ENCODE results near the gene ESM1.

ESM1 gene

DNA sequence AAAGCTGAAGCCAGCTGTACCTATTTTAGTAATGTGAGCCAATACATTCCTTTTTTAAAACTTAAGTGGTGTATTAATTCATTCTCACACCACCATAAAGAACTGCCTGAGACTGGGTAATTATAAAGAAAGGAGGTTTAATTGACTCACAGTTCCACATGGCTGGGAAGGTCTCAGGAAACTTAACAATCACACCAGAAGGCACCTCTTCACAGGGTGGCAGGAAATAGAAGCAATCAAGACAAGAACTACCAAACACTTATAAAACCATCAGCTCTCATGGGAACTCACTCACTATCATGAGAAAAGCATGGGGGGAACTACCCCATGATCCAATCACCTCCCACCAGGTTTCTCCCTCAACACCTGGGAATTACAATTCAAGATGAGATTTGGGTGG is 21.0 kb downstream of the ESM1 start:
- POLR2A ChIA-PET: no interaction called here
- no peak for TF ChIP-seq SP1 (IDR thresholded peaks at IDR 0.05)
- TF ChIP-seq CTBP1 (IDR thresholded peaks at IDR 0.05; ENCODE audit: borderline replicate concordance): no peak
- no peak for TF ChIP-seq SUZ12 (IDR thresholded peaks at IDR 0.05)
- TF ChIP-seq HDGF (IDR thresholded peaks at IDR 0.05; ENCODE audit: borderline replicate concordance): no peak
- TF ChIP-seq FOXA1 (IDR thresholded peaks at IDR 0.05): no peak
- no peak for TF ChIP-seq ELF4 (IDR thresholded peaks at IDR 0.05)
- no peak for TF ChIP-seq PKNOX1 (IDR thresholded peaks at IDR 0.05)
- no peak for TF ChIP-seq ARNT (IDR thresholded peaks at IDR 0.05)
- TF ChIP-seq NFRKB (IDR thresholded peaks at IDR 0.05): no peak
- no peak for TF ChIP-seq ZNF384 (IDR thresholded peaks at IDR 0.05)
- TF ChIP-seq FOXK2 (IDR thresholded peaks at IDR 0.05): no peak
- TF ChIP-seq TARDBP (IDR thresholded peaks at IDR 0.05): no peak
- TF ChIP-seq FOXM1 (IDR thresholded peaks at IDR 0.05; ENCODE audit: borderline replicate concordance): no peak
- no peak for TF ChIP-seq L3MBTL2 (conservative IDR thresholded peaks at IDR 0.05)
- TF ChIP-seq BHLHE40 (IDR thresholded peaks at IDR 0.05; ENCODE audit: borderline replicate concordance): no peak
- TF ChIP-seq LEF1 (IDR thresholded peaks at IDR 0.05; ENCODE audit: borderline replicate concordance): no peak
- CTCF ChIA-PET: interaction anchor here (0.6 kb wide), 1 partner anchor 411 kb away, joined by 3 read pairs; no protein-coding TSS in a partner anchor
- no peak for DNase-seq (ENCODE audit: extremely low spot score)

DNA sequence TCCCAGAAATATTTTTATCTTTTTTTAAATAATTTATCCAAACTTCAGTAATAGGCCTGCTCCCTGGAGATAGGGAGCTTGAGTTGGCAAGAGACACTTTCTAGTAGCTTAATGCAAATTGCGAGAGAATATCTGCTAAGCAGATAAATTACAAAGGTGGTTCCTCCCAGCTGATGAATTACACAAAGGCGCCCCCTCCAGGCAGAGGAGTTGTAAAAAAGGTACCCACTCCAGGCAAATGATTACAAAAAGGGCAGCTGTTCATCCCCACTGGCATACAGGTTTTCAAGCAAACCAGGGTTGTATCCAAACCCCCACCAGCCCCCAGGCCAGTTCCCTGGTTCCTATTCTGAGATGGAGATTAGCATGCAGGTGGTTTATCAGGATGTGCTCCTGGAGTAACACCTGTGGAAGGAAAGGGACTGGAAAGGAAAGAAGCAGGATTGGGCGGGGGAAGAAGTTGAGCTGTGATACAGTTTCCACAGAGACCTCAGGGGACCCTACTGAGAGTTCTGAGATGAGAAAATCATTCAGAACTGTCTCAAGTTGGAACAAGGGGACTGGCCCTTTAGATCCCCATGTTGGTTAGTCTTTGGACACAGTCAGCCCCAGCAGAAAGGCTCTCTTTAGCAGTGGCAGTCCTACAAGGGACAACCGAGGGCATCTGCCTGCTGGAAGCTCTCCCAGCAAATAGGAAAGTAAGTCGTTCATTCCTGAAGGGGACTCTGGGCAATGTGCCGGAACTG is 25.5 kb downstream of the ESM1 start:
- CTCF ChIA-PET: interaction anchor here (0.6 to 2.8 kb wide), 7 partner anchors 15 to 648 kb away, joined by 3 to 8 read pairs (median 4); partner anchors contain the start of gene ESM1

GRCh38 chr5:54956922-54957321 is 28.5 kb downstream of the ESM1 start:
- TF ChIP-seq SP1 (IDR thresholded peaks at IDR 0.05) (no peak), CTBP1 (IDR thresholded peaks at IDR 0.05; ENCODE audit: borderline replicate concordance) (no peak), PKNOX1 (IDR thresholded peaks at IDR 0.05) (no peak), SUZ12 (IDR thresholded peaks at IDR 0.05) (no peak), ELF4 (IDR thresholded peaks at IDR 0.05) (no peak), NFRKB (IDR thresholded peaks at IDR 0.05) (no peak), FOXA1 (IDR thresholded peaks at IDR 0.05) (no peak), FOXM1 (IDR thresholded peaks at IDR 0.05; ENCODE audit: borderline replicate concordance) (no peak), TARDBP (IDR thresholded peaks at IDR 0.05) (no peak), L3MBTL2 (conservative IDR thresholded peaks at IDR 0.05) (no peak)
- no peak for DNase-seq (ENCODE audit: extremely low spot score)
- POLR2A ChIA-PET: no interaction called here
- CTCF ChIA-PET: interaction anchor here (1.2 to 2.4 kb wide), 2 partner anchors 12 to 203 kb away, joined by 4 to 14 read pairs; no protein-coding TSS in a partner anchor

More for the DNA sequence above, 25.5 kb downstream of the ESM1 start:
- DNase-seq (ENCODE audit: extremely low spot score): peak; percentile 22
- TF ChIP-seq PKNOX1 (IDR thresholded peaks at IDR 0.05) (no peak), HDGF (IDR thresholded peaks at IDR 0.05; ENCODE audit: borderline replicate concordance) (no peak)
- POLR2A ChIA-PET: no interaction called here

DNA sequence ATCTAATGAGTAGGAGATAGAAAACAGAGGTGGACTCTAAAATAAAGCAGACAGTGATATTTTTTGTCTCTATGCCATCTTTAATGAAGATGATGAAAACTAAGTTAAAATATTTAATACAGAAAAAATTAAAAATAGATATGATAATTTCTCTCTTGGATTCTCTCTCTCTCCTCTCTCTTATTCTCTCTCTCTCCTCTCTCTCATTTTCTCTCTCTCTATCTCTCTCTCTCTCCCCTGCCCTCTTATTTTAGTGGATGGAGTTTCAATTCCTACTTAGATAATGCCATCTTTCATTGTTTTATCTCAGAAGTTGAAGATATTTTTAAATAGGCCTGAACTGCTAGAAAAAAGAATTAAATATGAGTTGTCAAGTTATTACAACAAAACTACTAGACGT is 38.2 kb downstream of the ESM1 start:
- TF ChIP-seq ARNT (IDR thresholded peaks at IDR 0.05) (no peak), HDGF (IDR thresholded peaks at IDR 0.05; ENCODE audit: borderline replicate concordance) (no peak), ELF4 (IDR thresholded peaks at IDR 0.05) (no peak), FOXK2 (IDR thresholded peaks at IDR 0.05) (no peak), LEF1 (IDR thresholded peaks at IDR 0.05; ENCODE audit: borderline replicate concordance) (no peak), FOXA1 (IDR thresholded peaks at IDR 0.05) (no peak), BHLHE40 (IDR thresholded peaks at IDR 0.05; ENCODE audit: borderline replicate concordance) (no peak), PKNOX1 (IDR thresholded peaks at IDR 0.05) (no peak), CTBP1 (IDR thresholded peaks at IDR 0.05; ENCODE audit: borderline replicate concordance) (no peak), NFRKB (IDR thresholded peaks at IDR 0.05) (no peak), L3MBTL2 (conservative IDR thresholded peaks at IDR 0.05) (no peak), FOXM1 (IDR thresholded peaks at IDR 0.05; ENCODE audit: borderline replicate concordance) (no peak), SUZ12 (IDR thresholded peaks at IDR 0.05) (no peak), ZNF384 (IDR thresholded peaks at IDR 0.05) (no peak), TARDBP (IDR thresholded peaks at IDR 0.05) (no peak), SP1 (IDR thresholded peaks at IDR 0.05) (no peak)
- ChIA-PET CTCF (no interaction called here), POLR2A (no interaction called here)
- DNase-seq (ENCODE audit: extremely low spot score): no peak

GRCh38 chr5:54946306-54946819 is 39.0 kb downstream of the ESM1 start:
- ChIA-PET CTCF (interaction anchor here (1.1 kb wide), 1 partner anchor 200 kb away, joined by 3 read pairs; no protein-coding TSS in a partner anchor), POLR2A (no interaction called here)
- DNase-seq (ENCODE audit: extremely low spot score): no peak
- TF ChIP-seq PKNOX1 (IDR thresholded peaks at IDR 0.05) (no peak), ELF4 (IDR thresholded peaks at IDR 0.05) (no peak), L3MBTL2 (conservative IDR thresholded peaks at IDR 0.05) (no peak), SUZ12 (IDR thresholded peaks at IDR 0.05) (no peak), CTBP1 (IDR thresholded peaks at IDR 0.05; ENCODE audit: borderline replicate concordance) (no peak), BHLHE40 (IDR thresholded peaks at IDR 0.05; ENCODE audit: borderline replicate concordance) (no peak), ZNF384 (IDR thresholded peaks at IDR 0.05) (no peak), FOXA1 (IDR thresholded peaks at IDR 0.05) (no peak), TARDBP (IDR thresholded peaks at IDR 0.05) (no peak), FOXK2 (IDR thresholded peaks at IDR 0.05) (no peak), FOXM1 (IDR thresholded peaks at IDR 0.05; ENCODE audit: borderline replicate concordance) (no peak), ARNT (IDR thresholded peaks at IDR 0.05) (no peak), LEF1 (IDR thresholded peaks at IDR 0.05; ENCODE audit: borderline replicate concordance) (no peak), HDGF (IDR thresholded peaks at IDR 0.05; ENCODE audit: borderline replicate concordance) (no peak), SP1 (IDR thresholded peaks at IDR 0.05) (no peak), NFRKB (IDR thresholded peaks at IDR 0.05) (no peak)

Measured in HEK293T (cell line).